Epidermal melanocyte (primary cell): ENCODE results near the gene ACER3.
"Not testable (repeated sequence)": the region's sequence is repeated elsewhere in the genome, so short reads cannot be mapped to it uniquely, and the experiment has no call there.

Experiments
- DNase-seq: peaks from one replicate; pipeline ENCODE4 v3.0.0; 2011; ENCODE audit warnings: low spot score; ENCODE audit not compliant: insufficient read length

ACER3 gene

DNA sequence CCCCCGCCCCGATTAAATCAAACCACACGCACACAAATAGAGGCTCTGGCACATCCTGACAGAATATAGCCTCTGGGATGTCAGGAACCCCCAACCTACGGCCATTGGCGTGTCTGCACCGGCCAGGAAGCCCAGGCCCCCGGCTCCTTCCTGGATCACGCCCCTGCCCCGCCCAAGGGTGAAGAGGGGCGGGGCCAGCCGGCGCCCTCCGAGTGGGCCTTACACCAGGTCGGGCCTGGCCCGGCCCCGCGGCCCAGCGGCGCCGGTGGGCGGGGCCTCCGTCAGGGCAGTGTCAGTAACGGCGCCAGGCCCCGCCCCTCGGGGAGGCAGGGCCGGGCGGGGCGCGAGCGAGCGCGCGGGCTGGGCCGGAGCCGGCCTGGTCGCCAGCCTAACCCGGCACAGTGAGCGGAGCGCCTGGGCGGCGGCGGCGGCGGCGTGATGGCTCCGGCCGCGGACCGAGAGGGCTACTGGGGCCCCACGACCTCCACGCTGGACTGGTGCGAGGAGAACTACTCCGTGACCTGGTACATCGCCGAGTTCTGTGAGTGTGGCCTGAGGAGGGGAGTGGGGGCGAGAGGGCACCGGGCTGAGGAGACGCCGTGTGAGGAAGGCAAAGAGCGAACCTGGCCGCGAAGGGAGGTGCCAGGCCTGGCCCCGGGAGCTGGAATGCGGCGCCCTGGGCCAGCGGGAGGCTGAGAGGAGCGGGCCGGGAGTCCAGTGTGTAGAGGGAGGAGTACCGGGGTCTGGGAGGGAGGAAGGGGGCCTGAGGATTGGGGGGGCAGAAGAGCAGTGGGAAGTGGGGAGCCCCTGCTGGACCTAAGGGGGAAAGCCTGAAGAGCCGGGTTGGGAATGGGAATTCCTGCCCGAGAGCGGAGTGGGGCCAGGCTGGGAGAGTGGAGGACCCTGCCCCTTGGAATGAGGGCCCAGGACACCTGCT lies at the start of gene ACER3:
ACER3 (plus strand) TSS at position 380 of the 937 bp plus-strand sequence; CDS start at position 439, 59 bp downstream.
- peak; percentile 83 for DNase-seq

DNA sequence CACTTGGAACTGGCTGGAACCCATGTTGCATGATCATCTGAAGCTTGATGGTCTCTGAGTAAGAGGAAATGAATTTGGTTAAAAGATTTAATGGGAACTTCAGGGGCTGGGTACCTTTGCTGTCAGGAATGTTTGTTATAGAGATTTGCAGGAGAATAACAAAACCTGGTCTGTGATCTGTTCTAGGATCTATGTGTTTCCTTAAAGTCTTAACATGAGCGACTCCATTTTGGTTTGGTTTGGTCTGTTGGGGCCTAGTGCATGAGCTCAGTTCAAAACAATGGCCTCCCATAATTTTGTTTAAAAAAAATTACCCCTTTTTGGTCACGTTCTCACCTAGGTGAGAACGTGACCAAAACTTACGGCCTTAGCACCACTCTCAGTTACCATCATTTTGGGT lies 49.5 kb upstream of the ACER3 start:
- DNase-seq, result no peak

DNA sequence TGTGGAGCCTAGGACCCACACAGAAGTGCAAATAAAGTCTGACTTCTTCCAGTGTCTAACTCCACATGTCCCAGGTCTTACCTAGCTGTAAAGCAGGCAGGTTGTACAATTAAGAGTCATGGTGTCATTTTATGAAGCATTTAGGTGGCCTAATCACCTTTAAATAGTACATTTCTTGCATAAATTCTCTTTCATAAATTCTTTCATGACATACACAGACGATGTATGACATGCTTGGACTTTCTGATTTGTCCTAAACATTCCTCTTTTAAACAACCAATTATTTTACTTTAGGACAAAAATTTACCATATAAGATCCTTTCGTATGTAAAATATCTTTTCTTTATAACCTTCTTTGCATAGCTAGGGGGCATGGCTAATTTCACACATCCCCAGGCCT lies 46.3 kb upstream of the ACER3 start:
- DNase-seq, result no peak

GRCh38 chr11:76815678-76816077 lies 45.0 kb upstream of the ACER3 start:
- not testable (repeated sequence) for DNase-seq

- DNase-seq, result no peak
Measured at GRCh38 chr11:76820184-76820566, 40.5 kb upstream of the ACER3 start.

GRCh38 chr11:76821396-76821795 lies 39.3 kb upstream of the ACER3 start:
- DNase-seq, result not testable (repeated sequence)

DNA sequence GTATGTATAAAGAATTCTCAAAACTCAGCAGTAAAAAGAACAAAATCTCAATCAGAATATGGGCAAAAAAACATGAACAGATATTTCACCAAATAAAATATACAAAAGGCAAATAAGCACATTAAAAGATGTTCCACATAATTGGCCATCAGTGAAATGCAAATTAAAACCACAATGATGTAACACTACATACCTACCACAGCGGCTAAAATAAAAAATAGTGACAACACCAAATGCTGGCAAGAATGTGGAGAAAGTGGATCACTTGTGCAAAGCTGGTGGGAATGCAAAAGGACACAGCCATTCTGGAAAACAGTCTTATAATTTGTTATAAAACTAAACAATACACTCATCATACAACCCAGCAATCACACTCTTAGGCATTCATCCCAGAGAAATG lies 38.3 kb upstream of the ACER3 start:
- no peak for DNase-seq

DNA sequence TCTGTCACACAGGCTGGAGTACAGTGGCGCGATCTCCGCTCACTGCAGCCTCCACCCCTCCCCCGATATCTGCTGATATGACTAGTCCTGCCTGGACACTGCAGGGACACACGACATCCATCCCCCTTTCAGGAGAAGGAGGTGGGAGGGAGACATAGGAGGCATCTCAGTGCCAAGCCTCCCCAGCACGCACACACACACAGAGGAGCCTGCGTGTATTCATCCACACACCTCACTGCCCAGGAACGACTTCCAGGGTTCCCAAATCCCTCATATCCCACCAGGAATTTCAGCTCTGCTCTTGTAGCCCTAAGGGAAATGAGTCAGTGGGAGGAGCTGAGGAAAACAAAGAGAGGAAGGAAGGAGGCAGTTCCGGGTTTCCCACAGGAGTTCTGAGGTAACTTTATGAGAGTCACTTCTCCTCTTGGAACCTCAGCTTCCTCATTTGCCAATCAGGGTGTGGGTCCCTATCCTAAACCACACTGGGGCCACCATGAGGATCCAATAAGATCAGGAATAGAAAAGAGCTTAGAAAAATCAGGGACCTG lies 37.2 kb upstream of the ACER3 start:
- DNase-seq, result no peak

DNA sequence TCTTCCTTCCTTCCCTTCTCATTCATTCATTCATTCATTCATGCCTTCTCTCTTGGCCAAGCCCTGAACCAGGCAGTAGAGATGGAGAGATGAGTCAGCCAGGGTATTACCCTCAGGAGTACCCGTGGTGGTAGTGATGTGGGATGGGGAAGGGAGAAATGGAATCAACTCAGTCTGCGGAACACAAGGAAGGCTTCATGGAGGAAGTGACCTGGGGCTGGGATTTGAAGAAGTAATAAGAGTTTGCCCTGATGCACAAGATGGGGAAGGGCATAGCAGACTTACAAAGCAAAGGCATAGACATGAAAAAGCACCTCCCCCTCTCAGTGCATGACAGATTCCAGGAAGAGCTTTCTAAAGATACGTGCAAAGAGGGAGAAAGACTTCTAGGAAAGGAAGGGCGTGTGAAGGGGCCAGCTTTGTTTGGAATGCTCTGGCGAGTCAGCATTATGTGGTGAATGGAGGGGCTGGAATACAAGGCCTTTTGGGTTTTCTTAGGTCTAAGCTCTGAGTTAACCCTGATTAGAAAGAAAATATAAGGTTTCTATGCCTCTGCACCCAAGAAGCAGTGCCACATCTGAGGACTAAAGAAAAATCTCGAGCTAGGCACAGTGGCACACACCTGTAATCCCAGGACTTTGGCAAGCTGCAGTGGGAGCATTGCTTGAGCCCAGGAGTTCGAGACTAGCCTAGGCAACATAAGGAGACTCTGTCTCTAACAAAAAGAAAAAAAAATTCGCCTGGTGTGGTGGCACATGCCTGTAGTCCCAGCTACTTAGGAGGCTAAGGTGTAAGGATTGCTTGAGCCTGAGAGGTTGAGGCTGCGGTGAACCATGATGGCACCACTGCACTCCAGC lies 36.4 kb upstream of the ACER3 start:
- DNase-seq, result no peak

DNA sequence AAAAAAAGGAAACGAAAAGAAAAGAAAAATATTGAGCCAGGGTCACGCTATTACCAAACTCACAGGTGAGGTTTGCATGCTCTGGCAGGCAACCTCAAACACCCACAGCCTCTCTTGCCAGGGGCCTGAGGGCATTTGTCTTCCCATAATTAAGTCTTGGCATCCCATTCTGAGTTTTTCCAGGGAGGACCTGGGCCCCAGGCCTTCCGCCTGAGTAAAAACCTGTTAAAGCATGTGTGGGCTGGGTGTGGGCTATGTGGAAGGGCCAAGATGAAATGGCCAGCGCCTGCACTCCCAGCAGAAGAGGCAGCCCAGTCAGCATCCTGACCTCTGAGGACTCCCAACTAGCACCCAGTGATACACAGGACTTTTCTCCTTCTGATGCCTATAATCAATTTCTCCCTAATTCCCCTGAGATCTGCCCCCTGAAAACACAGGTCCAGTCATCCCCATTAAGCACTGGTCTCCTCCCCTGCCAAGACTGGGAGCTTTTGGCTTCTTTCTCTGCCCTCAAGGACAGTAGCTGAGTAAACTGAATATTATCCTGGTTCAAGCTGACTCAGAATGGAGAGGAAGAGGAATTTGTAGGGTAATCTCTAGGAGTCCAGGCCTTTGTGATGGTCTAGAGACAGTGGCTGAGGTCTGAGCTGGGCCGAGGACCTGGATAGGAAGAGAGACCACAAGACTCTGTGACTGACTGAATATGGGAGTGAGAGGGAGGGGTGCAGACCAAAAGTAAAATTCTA lies 35.6 kb upstream of the ACER3 start:
- no peak for DNase-seq

DNA sequence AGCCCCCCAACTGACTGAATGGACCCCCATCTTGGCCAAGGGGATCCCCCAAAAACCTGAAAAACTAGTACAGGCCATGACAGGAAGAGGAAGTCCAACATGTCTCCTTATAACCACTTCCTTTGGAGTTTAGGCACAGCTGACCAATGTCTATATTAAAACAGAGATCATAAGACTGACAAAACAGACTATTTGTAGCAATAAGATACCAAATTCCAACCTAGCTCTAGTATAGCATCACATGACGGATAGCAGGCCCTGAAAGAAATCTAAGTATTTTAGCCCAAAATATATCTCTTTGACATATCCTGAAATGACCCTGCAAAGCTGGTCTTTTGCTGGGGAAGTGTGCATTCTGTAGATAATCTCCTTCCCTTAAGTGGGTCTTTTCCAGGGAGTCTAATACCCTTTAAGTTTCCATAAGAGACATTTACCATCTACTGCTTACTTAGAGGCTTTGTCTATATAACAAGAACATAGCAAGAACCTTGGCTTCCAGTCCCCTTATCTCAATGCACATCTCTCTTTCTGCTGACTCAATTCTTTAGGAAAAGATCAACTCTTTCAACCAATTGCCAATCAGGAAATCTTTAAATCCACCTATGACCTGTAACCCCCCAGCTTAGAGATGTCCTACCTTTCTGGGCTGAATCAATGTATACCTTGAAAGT lies 34.9 kb upstream of the ACER3 start:
- no peak for DNase-seq

DNA sequence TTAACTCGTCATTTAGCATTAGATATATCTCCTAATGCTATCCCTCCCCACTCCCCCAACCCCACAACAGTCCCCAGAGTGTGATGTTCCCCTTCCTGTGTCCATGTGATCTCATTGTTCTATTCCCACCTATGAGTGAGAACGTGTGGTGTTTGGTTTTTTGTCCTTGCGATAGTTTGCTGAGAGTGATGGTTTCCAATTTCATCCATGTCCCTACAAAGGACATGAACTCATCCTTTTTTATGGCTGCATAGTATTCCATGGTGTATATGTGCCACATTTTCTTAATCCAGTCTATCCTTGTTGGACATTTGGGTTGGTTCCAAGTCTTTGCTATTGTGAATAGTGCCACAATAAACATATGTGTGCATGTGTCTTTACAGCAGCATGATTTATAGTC lies 34.2 kb upstream of the ACER3 start:
- DNase-seq, result not testable (repeated sequence)

- not testable (repeated sequence) for DNase-seq
Measured at GRCh38 chr11:76827005-76827404, 33.7 kb upstream of the ACER3 start.

- DNase-seq, result no peak
Measured at GRCh38 chr11:76830639-76831327, 29.9 kb upstream of the ACER3 start.

DNA sequence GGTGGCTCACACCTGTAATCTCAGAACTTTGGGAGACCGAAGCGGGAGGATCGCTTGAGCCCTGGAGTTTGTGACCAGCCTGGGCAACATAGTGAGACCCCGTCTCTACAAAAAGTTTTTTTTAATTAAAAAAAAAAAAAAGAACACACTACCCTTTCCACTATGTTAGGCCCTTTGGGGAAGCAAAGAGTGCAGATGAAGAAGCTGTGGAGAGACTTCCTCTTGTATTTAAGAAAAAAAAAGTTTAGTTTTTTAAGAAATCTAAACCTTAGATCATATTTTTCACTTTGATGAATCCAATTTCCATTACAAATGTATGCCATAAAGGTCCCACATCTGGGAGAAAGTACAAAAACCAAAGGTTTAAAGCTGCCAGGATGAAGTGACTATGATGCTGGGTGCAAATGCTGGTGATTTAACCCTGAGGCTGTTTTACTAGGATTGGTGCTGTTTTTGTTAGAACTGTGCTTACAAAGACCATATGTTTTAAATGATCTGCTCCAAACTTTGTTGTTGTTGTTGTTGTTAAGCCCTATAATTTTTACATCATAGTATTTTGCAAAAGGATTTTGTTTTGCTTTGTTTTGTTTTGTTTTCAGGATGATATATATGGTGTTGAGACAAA lies 28.9 kb upstream of the ACER3 start:
- DNase-seq, result no peak

DNA sequence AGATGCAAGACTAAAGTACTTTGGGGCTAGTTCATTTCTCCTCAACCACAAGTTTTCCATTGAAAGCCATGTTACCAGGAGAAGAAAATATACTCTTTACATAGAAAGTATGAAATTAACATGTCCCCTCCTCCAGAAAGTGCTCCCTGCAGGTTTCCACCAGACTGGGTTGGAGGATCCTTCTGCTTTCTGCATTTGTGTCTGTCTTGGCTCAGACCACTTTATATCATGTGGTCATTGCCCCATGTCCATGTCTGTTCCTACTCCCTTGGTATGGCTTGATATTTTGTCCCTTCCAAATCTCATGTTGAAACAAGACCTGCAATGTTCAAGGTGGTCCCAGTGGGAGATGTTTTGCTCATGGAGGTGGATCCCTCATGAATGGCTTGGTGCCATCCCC lies 28.4 kb upstream of the ACER3 start:
- DNase-seq, result no peak

DNA sequence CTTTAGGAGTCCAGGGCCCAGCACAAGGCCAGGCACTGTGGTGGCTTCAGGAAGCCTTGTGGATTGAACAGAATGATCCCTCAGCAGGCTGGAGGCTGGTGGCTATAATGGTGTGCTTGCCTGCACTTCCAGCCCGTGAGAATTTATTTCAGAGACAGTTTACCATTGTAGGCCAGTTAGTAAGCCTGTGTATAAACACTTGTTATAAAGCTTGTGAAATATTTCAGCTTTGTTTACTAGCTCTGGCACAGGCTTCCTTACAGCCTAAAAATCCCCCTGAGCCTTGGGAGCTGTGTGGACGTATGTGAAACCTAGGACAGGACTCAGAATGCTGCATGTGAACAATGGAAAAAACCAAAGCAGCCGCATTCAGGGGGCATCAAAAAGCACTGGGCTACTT lies 26.6 kb upstream of the ACER3 start:
- no peak for DNase-seq

GRCh38 chr11:76835036-76835435 lies 25.7 kb upstream of the ACER3 start:
- no peak for DNase-seq

GRCh38 chr11:76835928-76836612 lies 24.6 kb upstream of the ACER3 start:
- DNase-seq, result no peak
